Neural crest cell (in vitro differentiated cells): Measurements from ENCODE around the gene SNX14. TPM values are rescaled to one million over a fixed set of nuclear protein-coding genes. Genes with fewer than 3 reads are reported as not detected.

Source experiments
- DNase-seq: peaks from one replicate; pipeline ENCODE4 v3.0.0; 2021; ENCODE audit warnings: low read depth, mixed read lengths, low spot score
- H3K27ac Mint-ChIP-seq: one replicate; pipeline ENCODE4 v1.8.0; 2021; ENCODE audit warnings: mild to moderate bottlenecking, mixed read lengths; ENCODE audit not compliant: unreplicated experiment
- H3K27me3 Mint-ChIP-seq: 2 replicates; pipeline ENCODE4 v1.8.0; 2021; ENCODE audit warnings: low read depth, mild to moderate bottlenecking, mixed read lengths
- H3K36me3 Mint-ChIP-seq: 2 replicates; pipeline ENCODE4 v1.8.0; 2021; ENCODE audit warnings: low read depth, mild to moderate bottlenecking, mixed read lengths
- H3K4me1 Mint-ChIP-seq: 2 replicates; pipeline ENCODE4 v1.8.0; 2021; ENCODE audit warnings: mixed read lengths
- H3K4me3 Mint-ChIP-seq: one replicate; pipeline ENCODE4 v1.8.0; 2021; ENCODE audit warnings: mild to moderate bottlenecking, mixed read lengths
- H3K9me3 Mint-ChIP-seq: 2 replicates; pipeline ENCODE4 v1.8.0; 2021; ENCODE audit warnings: mixed read lengths
- CTCF ChIP-seq: fragments of 200-600 bp; sonication (generic); conservative IDR thresholded peaks from 2 replicates; pipeline ENCODE4 v1.5.0; 2021; ENCODE audit warnings: antibody characterized with exemption, mild to moderate bottlenecking
- total RNA-seq: library from RNA; stranded (reverse); gene quantifications from 2 replicates; pipeline ENCODE4 v1.2.1, GENCODE V29; 2021

SNX14 gene
- total RNA-seq, 1 donor from 2014 or later, result 56.4 TPM

- Mint-ChIP-seq H3K9me3 (no peaks in the 10 kb centered on the region), H3K4me1 (no peaks in the 10 kb centered on the region), H3K36me3 (peaks cover 14% of the 10 kb centered on the region), H3K27ac (no peak overlapping the region), H3K4me3 (no peak overlapping the region), H3K27me3 (no peaks in the 10 kb centered on the region)
- no peak for DNase-seq
- TF ChIP-seq CTCF, result no peak
Observed at GRCh38 chr6:85516168-85516567, 77.5 kb downstream of the SNX14 start.

GRCh38 chr6:85506441-85507093 is 87.1 kb downstream of the SNX14 start:
- H3K4me3 Mint-ChIP-seq, result no peak overlapping the region
- no peak overlapping the region for H3K27ac Mint-ChIP-seq
- H3K27me3 Mint-ChIP-seq, result no peaks in the 10 kb centered on the region
- TF ChIP-seq CTCF, result no peak
- H3K4me1 Mint-ChIP-seq, result no peaks in the 10 kb centered on the region
- H3K9me3 Mint-ChIP-seq, result no peaks in the 10 kb centered on the region
- H3K36me3 Mint-ChIP-seq, result peaks cover 15% of the 10 kb centered on the region
- no peak for DNase-seq

GRCh38 chr6:85498596-85499258 is 94.9 kb downstream of the SNX14 start:
- no peak for TF ChIP-seq CTCF
- no peaks in the 10 kb centered on the region for H3K27me3 Mint-ChIP-seq
- no peak overlapping the region for H3K4me3 Mint-ChIP-seq
- H3K27ac Mint-ChIP-seq, result no peak overlapping the region
- peaks cover 18% of the 10 kb centered on the region for H3K36me3 Mint-ChIP-seq
- DNase-seq, result no peak
- peaks cover 14% of the 10 kb centered on the region for H3K9me3 Mint-ChIP-seq
- H3K4me1 Mint-ChIP-seq, result no peaks in the 10 kb centered on the region

GRCh38 chr6:85496856-85497255 is 96.8 kb downstream of the SNX14 start:
- H3K4me3 Mint-ChIP-seq, result no peak overlapping the region
- no peak for DNase-seq
- no peak for TF ChIP-seq CTCF
- H3K27ac Mint-ChIP-seq, result no peak overlapping the region
- H3K27me3 Mint-ChIP-seq, result no peaks in the 10 kb centered on the region
- H3K4me1 Mint-ChIP-seq, result no peaks in the 10 kb centered on the region
- H3K9me3 Mint-ChIP-seq, result peaks cover 14% of the 10 kb centered on the region
- peaks cover 18% of the 10 kb centered on the region for H3K36me3 Mint-ChIP-seq

- no peak for TF ChIP-seq CTCF
- DNase-seq, result no peak
- no peaks in the 10 kb centered on the region for H3K4me1 Mint-ChIP-seq
- peaks cover 14% of the 10 kb centered on the region for H3K9me3 Mint-ChIP-seq
- no peak overlapping the region for H3K4me3 Mint-ChIP-seq
- peaks cover 18% of the 10 kb centered on the region for H3K36me3 Mint-ChIP-seq
- no peak overlapping the region for H3K27ac Mint-ChIP-seq
- no peaks in the 10 kb centered on the region for H3K27me3 Mint-ChIP-seq
Observed at GRCh38 chr6:85496009-85496579, 97.6 kb downstream of the SNX14 start.
